Hematopoietic multipotent progenitor cell treated with erythropoietin and hydrocortisone succinate and interleukin-3 and kit ligand, for 4 days (in vitro differentiated cells): ENCODE results near the gene RAB43.
"Not testable (repeated sequence)": the region's sequence is repeated elsewhere in the genome, so short reads cannot be mapped to it uniquely, and the experiment has no call there.

ENCODE experiments used
- DNase-seq: peaks from one replicate; pipeline ENCODE4 v3.0.0-alpha.2; 2015

Gene RAB43

DNA sequence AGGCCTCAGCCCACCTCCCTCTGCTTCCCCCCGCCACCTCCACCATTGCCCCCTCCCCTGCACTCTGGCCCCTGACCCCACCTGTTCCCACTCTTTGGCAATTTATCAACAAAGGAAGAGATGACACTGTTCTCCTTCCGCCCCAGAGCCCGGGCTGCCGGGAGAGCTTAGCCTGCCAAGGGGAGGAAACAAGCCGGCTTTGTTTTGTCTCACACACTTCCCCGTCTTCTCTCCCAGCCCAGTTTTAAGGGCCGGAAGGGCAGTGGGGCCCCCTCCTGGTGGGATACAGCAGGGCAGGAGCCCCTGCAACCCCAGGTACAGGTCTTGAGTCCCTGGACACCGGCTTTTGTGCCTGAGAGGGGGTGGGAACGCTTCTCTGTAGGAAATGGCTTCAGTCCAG lies 33.7 kb downstream of the RAB43 start:
- DNase-seq: peak; percentile 74

DNA sequence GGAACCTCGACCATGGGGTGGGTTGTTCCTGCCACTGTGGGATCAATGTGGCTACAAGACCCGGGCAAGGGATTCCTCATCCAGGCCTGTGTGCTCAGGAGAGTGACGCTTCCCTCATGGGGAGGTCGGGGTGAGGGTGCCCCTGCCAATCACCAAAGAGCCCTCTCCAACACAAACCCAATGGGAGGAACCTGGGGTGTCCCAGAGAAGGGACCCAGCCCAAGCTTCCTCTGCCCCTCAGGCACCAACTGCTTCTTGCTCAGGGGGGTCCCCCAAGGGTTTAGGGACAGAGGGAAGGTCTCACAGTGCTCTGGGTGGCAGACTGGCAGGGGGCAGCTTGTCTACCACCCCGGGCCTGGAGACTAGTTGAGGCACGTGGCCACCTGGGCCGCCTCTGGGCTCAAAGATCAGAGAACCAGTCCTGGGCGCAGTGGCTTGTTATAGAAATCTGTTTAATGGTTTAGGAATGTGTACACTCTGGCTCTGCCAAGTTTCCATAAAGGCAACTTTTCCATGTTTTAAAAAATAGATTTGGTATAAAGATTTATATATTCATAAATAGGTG lies 34.4 kb downstream of the RAB43 start:
- DNase-seq: no peak

DNA sequence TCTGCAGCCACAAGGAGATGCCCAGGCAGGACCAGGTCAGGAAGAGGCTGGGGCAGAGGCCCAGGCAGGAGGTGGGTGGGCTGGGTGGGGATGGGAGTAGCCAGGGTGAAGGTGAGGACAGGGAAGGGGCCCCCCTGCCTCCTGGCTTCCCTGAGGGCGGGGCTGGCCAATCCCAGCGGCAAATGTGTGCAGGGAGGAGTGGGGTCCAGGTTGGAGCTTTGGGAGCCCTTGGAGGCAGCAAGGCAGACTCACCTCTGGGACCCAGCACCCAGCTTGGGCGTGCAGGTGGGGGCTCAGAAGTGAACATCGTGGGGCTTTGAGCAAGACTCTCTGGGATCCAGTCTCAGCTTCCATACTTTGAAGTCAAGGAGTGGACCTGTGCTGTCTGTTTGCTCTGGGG lies 35.8 kb downstream of the RAB43 start:
- DNase-seq: no peak

DNA sequence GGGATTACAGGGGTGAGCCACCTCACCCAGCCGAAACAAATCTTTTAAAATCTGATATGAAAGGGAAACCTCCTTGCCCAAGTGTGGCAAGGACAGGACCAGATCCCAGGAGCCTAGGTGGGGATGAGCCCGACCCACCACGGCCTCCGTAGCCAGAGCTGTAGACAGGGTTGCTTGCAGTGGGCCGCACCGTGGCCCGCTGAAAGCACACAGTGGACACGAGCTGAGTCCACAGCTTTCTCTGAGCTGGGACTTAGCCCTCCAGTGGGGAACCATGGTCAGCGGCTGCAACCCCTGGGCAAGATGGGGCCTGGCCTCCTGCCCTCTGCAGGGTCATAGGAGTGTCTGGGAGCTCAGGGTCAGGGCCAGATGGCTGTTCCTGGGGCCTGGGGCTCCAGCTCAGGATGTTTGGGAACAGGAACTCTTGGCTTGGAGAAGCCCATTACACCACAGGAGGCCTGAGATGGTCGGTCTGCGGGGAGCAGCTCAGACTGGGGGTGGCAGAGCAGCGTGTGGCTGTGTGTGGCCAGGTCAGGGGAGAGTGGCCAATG lies 36.4 kb downstream of the RAB43 start:
- no peak for DNase-seq

DNA sequence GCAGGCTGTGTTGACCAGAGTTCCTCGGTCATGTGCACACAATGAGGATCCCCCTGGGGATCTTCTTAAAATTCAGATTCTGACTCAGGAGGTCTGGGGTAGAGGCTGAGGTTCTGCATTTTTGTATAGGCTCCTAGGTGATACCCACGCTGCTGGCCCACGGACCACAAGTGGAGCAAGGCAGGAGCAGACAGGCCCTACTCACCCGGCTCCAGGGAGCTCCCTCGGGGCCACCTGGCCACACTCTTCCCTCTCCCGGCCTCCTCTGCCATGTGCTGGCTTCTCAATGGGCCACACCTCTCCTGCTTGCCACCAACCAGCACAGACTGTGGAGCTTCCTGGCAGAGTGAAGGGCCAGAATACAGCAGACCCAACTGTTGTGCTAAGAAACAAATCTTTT lies 37.1 kb downstream of the RAB43 start:
- DNase-seq: no peak

DNA sequence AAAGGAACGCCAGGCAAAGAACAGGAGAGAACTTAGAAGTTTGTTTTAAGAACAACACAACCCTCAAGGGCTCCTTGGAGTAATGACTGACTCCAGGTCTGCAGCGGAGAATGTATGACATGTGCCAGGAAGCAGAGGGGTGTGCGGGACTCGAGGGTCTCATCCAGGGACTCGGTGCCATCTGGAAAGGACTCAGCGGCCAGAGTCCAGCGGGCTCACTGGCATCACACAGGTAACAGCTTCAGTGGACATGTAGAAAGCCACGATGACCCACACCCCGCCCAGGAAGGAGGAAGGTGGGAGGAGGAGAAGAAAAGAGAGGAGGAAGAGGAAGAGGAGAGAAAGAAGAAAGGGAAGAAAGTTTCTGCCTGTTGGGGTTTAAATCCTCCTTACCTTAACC lies 39.6 kb downstream of the RAB43 start:
- DNase-seq: no peak

DNA sequence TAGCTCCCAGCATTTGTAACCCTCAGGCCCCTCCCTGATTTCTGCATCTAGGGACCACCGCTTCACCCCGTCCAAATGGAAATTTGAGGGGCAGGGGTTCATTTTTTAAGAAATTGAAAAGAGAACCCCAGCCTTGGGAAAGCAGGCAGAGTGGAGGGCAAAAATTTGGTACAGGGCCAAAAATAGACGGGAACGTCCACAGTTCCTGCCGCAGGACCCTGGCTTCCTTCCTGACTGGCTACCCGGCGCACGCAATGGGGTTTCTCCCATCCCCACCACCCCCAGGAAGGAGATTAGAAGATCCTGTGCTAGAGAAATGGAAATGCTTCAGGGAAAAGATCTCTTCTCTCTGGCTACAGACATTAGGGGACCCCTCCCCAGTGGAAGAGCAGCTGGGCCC lies 40.1 kb downstream of the RAB43 start:
- DNase-seq: no peak

DNA sequence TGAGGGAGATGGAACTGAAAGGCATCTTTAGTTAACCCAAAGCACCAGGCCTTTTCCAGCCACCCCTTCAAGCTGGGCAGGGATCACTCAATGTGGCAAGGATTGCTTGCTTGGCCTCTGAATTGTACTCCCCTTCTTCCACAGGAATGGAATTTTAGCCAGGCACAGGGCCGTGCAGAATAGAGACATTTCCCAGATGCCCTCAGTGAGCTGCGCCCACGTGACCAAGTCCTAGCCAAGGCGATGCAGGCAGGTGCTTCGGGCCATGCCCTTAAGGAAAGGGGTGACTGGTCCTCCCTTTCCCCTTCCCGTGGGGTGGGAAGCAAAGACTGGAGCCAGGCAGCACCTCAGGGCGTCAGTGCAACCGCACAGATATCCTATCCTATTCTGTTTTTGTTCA lies 43.1 kb downstream of the RAB43 start:
- no peak for DNase-seq

DNA sequence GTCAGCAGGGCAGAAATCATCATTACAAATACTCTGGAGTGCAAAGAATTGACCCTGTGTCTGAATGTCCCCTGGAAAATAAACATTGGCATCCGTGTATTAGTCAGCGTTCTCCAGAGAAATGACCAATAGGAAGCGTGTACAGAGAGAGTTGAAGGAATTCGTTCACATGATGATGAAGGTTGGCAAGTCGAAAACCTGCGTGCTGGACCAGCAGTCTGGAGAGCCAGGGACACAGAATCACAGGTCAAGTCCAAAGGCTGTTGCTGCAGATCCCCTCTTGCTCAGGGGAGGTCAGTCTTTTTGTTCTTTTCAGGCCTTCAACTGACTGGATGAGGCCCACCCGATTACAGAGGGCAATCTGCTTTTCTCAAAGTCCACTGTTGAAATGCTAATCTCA lies 44.4 kb downstream of the RAB43 start:
- no peak for DNase-seq

DNA sequence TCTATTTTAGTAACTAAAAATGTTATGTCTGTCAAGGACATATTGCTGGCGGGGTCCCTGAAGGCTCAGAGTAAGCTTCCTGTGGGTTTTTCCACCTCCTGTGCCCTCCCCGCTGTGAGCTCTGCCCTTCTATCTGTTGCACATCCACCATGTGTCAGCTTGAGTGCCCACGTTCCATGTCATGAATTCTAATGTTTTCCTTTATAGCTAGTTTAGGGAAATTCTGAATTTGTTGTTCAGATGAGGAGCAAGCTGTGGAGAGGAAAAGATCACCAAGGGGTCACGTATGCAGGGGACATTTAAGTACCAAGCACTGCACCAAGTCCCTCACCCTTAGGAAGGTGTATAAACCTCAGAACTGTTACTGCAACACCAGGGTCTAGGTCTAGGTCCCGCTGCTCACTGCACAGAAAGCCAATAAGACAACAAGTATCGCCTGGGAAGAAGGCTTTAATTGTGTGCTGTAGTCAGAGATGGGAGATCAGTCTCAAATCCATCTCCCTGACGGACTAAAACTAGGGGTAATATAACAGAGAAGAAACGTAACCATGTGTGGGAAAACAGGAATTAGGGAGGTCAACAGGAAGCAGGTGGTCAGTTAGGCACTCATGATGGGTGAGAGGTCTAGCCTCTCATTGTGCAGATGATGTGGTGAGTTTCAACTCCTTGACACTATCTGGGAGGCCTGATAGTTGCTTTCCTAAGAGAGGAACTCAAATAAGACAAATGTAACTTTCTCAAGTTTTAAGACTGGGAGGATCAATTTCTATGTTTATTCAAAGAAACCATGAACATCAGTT lies 51.3 kb downstream of the RAB43 start:
- peak; percentile 46 for DNase-seq

DNA sequence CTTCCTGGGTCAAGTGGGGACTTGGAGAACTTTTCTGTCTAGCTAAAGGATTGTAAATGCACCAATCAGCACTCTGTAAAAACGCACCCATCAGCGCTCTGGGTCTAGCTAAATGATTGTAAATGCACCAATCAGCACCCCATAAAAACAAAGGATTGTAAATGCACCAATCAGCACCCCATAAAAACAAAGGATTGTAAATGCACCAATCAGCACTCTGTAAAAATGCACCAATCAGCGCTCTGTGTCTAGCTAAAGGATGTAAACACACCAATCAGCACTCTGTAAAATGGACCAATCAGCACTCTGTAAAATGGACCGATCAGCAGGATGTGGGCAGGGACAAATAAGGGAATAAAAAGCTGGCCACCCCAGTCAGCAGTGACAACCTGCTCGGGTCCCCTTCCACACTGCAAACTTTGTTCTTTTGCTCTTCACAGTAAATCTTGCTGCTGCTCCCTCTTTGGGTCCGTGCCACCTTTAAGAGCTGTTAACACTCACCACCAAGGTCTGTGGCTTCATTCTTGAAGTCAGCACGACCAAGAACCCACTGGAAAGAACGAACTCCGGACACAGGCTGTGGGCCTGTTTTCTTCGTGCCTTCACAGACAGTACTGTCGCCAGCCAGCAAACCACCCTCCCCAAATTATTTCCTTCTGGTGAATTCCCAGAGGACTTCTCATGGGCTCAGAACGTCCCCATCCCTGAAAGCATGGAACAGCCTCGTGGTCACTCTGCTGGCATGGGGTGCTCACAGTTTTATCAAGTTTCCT lies 52.1 kb downstream of the RAB43 start:
- not testable (repeated sequence) for DNase-seq

DNA sequence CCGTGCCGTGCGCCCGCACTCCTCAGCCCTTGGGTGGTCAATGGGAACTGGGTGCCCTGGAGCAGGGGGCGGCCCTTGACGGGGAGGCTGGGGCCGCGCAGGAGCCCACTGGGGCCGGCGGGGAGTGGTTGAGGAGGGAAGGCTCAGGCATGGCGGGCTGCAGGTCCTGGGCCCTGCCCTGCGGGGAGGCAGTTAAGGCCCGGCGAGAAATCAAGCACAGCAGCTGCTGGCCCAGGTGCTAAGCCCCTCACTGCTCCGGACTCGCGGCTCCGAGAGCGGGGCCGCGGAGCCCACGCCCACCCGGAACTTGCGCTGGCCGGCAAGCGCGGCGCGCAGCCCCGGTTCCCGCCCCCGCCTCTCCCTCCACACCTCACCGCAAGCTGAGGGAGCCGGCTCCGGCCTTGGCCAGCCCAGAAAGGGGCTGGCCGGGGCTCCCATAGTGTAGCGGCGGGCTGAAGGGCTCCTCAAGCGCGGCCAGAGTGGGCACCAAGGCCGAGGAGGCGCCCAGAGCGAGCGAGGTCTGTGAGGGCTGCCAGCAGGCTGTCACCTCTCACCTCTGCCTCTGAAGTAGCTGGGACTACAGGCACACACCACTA lies 53.2 kb downstream of the RAB43 start:
- peak; percentile 73 for DNase-seq

DNA sequence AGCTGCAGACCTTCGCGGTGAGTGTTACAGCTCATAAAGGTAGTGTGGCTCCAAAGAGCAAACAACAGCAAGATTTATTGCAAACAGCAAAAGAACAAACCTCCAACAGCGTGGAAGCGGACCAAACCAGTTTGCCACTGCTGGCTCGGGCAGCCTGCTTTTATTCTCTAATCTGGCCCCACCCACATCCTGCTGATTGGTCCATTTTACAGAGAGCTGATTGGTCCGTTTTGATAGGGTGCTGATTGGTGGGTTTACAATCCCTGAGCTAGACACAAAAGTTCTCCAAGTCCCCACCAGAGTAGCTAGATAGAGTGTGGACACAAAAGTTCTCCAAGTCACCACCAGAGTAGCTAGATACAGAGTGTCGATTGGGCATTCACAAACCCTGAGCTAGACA lies 53.9 kb downstream of the RAB43 start:
- peak; percentile 62 for DNase-seq

DNA sequence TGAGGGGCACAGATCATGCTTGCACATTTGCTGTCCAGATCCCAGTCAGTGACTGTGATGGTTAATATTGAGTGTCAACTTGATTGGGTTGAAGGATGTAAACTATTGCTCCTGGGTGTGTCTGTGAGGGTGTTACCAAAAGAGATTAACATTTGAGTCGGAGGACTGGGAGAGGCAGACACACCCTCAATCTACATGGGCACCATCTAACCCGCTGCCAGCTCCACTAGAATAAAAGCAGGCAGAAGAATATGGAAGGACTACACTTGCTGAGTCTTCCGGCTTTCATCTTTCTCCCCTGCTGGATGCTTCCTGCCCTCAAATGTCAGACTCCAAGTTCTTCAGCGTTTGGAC lies 55.9 kb downstream of the RAB43 start:
- peak; percentile 75 for DNase-seq

DNA sequence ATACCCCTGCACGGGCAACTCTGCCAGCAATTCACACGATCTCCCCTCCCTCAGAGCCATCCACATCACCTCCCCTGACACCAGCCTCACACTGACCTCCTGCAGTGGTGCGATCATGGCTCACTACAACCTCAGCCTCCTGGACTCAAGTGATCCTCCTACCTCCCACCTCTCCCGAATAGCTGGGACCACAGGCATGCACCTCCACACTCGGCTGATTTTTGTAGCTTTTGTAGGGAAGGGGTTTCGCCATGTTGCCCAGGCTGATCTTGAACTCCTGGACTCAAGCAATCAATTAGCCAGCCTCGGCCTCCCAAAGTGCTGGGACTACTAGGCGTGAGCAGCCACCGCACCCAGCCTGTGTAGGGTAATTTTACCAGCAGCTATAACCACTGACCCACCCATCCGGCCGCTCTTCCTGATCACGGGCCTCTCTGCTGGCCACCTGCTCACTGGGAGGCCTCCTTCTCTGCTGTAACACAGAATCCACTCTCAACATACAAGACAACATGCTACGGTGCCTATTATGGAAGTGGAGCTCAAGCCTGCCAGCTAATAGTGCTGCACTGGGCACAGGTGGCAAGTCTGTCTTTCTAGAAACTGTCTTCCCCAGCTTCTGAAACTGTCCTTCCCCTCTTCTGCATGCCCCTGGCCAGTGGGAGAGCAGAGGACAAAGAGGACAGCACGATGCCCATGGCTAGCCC lies 56.4 kb downstream of the RAB43 start:
- no peak for DNase-seq

DNA sequence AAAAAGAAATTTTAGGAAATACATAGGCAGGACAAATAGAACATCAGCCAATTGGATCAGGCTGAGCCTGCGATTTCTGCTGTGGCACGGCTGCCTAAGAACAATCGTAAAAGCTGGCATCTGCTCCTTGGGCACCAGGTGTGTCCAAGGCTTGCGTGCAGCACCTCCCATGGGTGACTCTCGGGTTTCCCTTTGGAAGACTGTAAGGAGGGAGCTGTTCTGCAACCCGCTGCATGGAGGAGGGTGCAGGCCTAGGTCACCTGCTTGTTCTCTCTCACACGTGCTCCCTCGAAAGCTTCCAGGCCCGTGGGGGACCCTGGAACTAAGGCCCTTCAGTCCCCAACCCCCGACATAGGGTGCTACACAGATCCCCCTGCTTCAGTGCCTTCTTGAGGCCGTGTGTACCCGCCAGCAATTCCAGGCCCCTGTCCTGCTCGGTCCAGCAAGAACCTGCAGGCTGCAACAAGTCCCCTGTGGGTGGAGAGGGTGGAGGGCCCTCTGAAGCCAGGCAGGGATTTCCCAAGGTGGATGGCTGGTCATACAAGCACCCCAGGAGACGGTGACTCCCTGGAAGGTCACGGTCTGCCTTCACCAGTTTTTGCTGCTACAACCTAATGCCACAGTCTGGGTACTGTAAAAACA lies 57.6 kb downstream of the RAB43 start:
- no peak for DNase-seq

DNA sequence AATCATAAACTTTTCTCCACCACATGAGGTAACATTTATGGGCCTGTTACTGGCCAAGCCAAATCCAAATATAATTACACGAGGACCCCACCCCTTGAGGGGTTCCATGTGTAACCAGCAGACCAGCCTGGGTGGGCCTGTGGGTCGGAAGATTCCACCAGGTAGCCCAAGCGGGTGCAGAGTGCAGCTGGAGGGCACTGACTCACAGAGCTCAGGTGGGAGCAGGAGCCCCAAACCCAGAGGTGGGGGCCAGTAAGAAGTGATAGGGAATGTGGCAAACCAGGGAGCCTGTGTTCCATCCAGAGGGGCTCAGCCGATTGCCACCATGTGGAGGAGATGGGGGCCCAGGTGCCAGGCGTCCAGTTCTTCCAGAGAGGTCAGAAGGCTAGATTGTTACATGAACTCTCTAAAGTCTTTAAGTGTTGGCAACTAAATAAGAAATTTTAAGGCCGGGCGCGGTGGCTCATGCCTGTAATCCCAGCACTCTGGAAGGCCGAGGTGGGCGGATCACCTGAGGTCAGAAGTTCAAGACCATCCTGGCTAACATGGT lies 58.4 kb downstream of the RAB43 start:
- DNase-seq: no peak

DNA sequence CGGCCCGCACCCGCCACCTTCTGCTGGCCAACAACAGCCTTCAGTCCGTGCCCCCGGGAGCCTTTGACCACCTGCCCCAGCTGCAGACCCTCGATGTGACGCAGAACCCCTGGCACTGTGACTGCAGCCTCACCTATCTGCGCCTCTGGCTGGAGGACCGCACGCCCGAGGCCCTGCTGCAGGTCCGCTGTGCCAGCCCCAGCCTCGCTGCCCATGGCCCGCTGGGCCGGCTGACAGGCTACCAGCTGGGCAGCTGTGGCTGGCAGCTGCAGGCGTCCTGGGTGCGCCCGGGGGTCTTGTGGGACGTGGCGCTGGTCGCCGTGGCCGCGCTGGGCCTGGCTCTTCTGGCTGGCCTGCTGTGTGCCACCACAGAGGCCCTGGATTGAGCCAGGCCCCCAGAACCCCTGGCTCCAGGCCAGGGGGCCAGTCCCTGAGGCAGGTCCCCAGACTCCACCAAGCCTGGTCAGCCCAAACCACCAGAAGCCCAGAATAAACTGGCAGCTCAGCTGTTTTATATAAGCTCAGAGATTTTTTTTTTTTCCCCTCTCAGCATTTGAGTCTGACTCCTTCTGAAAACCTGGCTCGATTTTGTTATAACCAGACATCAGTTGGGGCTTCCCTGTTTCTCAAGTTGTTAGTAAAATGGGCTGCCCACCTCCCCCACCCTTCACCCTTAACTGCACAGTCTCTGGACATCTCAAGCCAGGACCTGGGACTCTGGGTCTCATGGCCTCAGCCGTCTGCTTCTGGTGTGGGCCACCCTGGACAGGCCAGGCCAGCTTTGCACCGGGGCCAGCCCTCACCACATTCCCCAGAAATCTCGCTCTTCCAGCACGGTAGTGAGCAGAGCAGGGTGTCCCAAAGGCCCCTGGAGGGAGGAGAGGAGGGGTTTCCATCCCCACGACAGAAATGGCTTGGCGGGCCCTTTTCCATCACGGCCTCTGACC lies 59.4 kb downstream of the RAB43 start:
- DNase-seq: no peak

DNA sequence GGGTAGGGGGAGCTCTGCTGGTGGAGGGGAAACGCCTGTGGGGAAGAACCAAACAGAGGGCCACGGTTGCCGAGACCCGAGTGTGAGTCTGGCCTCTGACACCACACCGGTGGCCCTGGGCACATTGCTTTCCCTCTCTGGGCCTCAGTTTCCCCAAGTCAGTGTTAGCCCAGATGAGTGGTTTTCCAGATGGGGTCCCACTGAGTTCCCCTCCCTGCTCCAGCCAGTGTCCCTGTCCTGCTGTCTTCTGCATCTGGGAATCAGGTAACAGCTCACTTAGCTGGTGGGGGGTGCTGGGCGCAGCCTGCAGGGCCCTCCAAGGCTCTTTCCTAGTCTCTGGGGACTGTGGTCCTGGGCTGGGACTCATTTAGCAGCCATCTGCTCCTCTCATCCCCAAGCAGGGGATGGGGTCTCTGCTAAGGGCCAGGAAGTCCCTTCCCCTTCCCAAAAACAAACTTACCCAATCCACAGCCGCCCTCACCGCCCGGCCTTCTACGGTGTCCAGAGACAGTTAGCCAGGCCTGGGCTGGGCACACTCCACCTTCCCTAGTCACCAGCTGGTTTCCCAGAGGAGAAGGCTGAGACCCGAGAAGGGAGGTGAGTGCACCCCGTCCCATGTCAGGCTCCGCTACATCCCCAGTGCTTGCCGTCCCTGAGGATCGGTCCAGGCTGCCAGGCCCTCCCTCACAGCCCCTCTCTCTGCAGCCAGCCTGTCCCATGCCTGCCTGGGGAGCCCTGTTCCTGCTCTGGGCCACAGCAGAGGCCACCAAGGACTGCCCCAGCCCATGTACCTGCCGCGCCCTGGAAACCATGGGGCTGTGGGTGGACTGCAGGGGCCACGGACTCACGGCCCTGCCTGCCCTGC lies 60.3 kb downstream of the RAB43 start:
- no peak for DNase-seq
